WTC11 (cell line): ENCODE data around the gene YPEL4. TPM values are rescaled to one million over a fixed set of nuclear protein-coding genes. Genes with fewer than 3 reads are reported as not detected.
A peak's percentile ranks its signal among the peaks of the same experiment; 100 is the strongest.

ENCODE experiments used
- ATAC-seq: fragments of 200-7000 bp; cut with Tn5 transposase; 2 replicates; pipeline ENCODE4 v1.10.0; 2021; ENCODE audit warnings: mild to moderate bottlenecking, moderate library complexity
- CTCF ChIA-PET: fragments of 300-600 bp; sonication (Branson Sonifier 250); formaldehyde crosslinking; loops from one replicate; lab custom pipeline; 2021; ENCODE audit warnings: antibody characterized with exemption; lab: Charles Lee
- POLR2A ChIA-PET: fragments of 350-600 bp; sonication (Branson Sonifier 250); formaldehyde crosslinking; loops from one replicate; lab custom pipeline; 2021; ENCODE audit warnings: antibody characterized with exemption; lab: Charles Lee
- DNase-seq: peaks from one replicate; pipeline ENCODE4 v3.0.0; 2021; ENCODE audit warnings: low spot score
- H3K27ac Mint-ChIP-seq: 2 replicates; pipeline ENCODE4 v1.8.0; 2021; ENCODE audit warnings: mixed read lengths
- H3K27me3 Mint-ChIP-seq: 2 replicates; pipeline ENCODE4 v1.8.0; 2021; ENCODE audit warnings: low read depth, mild to moderate bottlenecking, moderate library complexity, mixed read lengths
- H3K36me3 Mint-ChIP-seq: 2 replicates; pipeline ENCODE4 v1.8.0; 2021; ENCODE audit warnings: mixed read lengths
- H3K4me1 Mint-ChIP-seq: 2 replicates; pipeline ENCODE4 v1.8.0; 2022; ENCODE audit warnings: mixed read lengths
- H3K4me3 Mint-ChIP-seq: 2 replicates; pipeline ENCODE4 v1.8.0; 2021; ENCODE audit warnings: mild to moderate bottlenecking, moderate library complexity, mixed read lengths
- H3K9me3 Mint-ChIP-seq: 2 replicates; pipeline ENCODE4 v1.8.0; 2021; ENCODE audit warnings: mixed read lengths
- FOXK1 ChIP-seq: sonication (generic); formaldehyde crosslinking; IDR thresholded peaks from 2 replicates; pipeline ENCODE4 v1.8.0; 2022; ENCODE audit warnings: mild to moderate bottlenecking, moderate library complexity, missing genetic modification reagents
- FOXP1 ChIP-seq: sonication (generic); formaldehyde crosslinking; IDR thresholded peaks from 2 replicates; pipeline ENCODE4 v1.8.0; 2022; ENCODE audit warnings: missing genetic modification reagents, mild to moderate bottlenecking, moderate library complexity, borderline replicate concordance
- GABPB1 ChIP-seq: sonication (generic); formaldehyde crosslinking; IDR thresholded peaks from 2 replicates; pipeline ENCODE4 v1.8.1; 2023; ENCODE audit warnings: mild to moderate bottlenecking, missing genetic modification reagents
- MYBL2 ChIP-seq: sonication (generic); formaldehyde crosslinking; IDR thresholded peaks from 2 replicates; pipeline ENCODE4 v1.8.1; 2023; ENCODE audit warnings: mild to moderate bottlenecking, moderate library complexity, missing genetic modification reagents
- NFE2L1 ChIP-seq: sonication (generic); formaldehyde crosslinking; IDR thresholded peaks from 2 replicates; pipeline ENCODE4 v1.8.1; 2023; ENCODE audit warnings: missing genetic modification reagents
- NR1H2 ChIP-seq: sonication (generic); formaldehyde crosslinking; IDR thresholded peaks from 2 replicates; pipeline ENCODE4 v1.9.0; 2021; ENCODE audit warnings: mild to moderate bottlenecking, moderate library complexity, missing genetic modification reagents
- PRRX2 ChIP-seq: fragments of 250-450 bp; sonication (Bioruptor Pico); IDR thresholded peaks from 2 replicates; pipeline ENCODE4 v1.8.0; 2021; ENCODE audit warnings: mild to moderate bottlenecking
- SMAD3 ChIP-seq: sonication (generic); formaldehyde crosslinking; IDR thresholded peaks from 2 replicates; pipeline ENCODE4 v1.8.0; 2022; ENCODE audit warnings: missing genetic modification reagents, mild to moderate bottlenecking, borderline replicate concordance
- SOX15 ChIP-seq: fragments of 250-450 bp; sonication (Bioruptor Pico); IDR thresholded peaks from 2 replicates; pipeline ENCODE4 v1.9.0; 2021; ENCODE audit warnings: mild to moderate bottlenecking
- SP1 ChIP-seq: sonication (generic); formaldehyde crosslinking; conservative IDR thresholded peaks from 2 replicates; pipeline ENCODE4 v1.8.1; 2022; ENCODE audit warnings: missing genetic modification reagents
- ZNF263 ChIP-seq: sonication (generic); formaldehyde crosslinking; IDR thresholded peaks from 2 replicates; pipeline ENCODE4 v1.8.1; 2022; ENCODE audit warnings: low read depth, mild to moderate bottlenecking, moderate library complexity, missing genetic modification reagents
- total RNA-seq: library from RNA; stranded (reverse); gene quantifications from 3 replicates; pipeline ENCODE4 v1.2.3, GENCODE V29; 2021
- TF ChIP-seq, protein P1 (sequence below): sonication (generic); formaldehyde crosslinking; IDR thresholded peaks from 2 replicates; pipeline ENCODE4 v1.8.0; 2023; ENCODE audit warnings: mild to moderate bottlenecking, missing genetic modification reagents
- TF ChIP-seq, protein P2 (sequence below): sonication (generic); formaldehyde crosslinking; IDR thresholded peaks from 2 replicates; pipeline ENCODE4 v1.8.1; 2023; ENCODE audit warnings: mild to moderate bottlenecking, missing genetic modification reagents, moderate library complexity
- TF ChIP-seq, protein P3 (sequence below): sonication (generic); formaldehyde crosslinking; IDR thresholded peaks from 2 replicates; pipeline ENCODE4 v1.8.0; 2023; ENCODE audit warnings: missing genetic modification reagents, mild to moderate bottlenecking, borderline replicate concordance
- TF ChIP-seq, protein P4 (sequence below): sonication (generic); formaldehyde crosslinking; IDR thresholded peaks from 2 replicates; pipeline ENCODE4 v1.8.1; 2023; ENCODE audit warnings: mild to moderate bottlenecking, missing genetic modification reagents
- TF ChIP-seq, protein P5 (sequence below): fragments of 200-600 bp; IDR thresholded peaks from 2 replicates; pipeline ENCODE4 v1.8.0; 2022; ENCODE audit warnings: antibody characterized with exemption

Gene YPEL4
- total RNA-seq, 1 experiment from 2014 or later: 0.15 TPM

DNA sequence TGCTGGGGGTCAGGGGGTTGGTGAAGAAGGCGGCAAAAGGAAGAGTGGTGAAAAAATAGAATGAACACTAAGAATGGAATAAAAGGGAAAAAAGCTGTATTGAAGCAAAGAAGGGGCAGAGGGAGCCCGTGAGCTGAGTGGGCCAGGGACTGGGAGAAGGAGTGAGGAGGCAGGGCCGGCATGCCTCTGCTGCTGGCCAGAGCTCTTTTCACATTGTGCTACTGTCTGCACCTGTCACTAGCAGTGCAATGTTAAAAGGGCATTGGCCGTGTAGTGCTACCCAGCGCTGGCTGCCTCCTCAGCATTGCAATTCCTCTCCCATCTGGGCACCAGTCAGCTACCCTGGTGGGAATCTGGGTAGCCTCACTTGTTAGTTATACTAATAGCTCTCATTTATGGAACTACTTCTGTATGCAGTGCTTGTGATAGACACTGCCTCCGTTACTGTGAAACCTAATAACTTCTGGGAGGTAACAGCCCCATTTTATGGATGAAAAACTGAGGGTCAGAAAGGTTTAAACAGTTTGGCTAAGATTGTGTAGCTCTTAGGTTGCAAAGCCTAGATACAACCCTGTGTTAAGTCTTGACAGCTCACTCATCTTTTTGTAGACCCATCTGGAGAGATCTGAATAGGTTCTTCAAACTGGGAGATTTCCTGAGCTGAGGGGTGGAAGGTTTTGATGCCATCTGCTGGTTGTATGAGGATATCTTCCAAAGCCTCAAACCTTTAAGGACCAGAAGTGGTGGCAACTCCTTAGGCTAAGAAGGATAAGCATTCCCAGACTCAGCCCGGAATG, 8.5 kb downstream of the YPEL4 start:
- peak; percentile 39 for DNase-seq
- peak overlapping the region; percentile 96 for H3K4me3 Mint-ChIP-seq
- no peak for ATAC-seq
- H3K27me3 Mint-ChIP-seq: no peaks in the 10 kb centered on the region; the same call in 1 of the 2 replicates
- H3K27ac Mint-ChIP-seq: peak overlapping the region; percentile 97
- peaks cover 78% of the 10 kb centered on the region for H3K4me1 Mint-ChIP-seq
- no peaks in the 10 kb centered on the region for H3K9me3 Mint-ChIP-seq
- ChIA-PET CTCF (interaction anchor here (0.7 to 7.6 kb wide), 29 partner anchors 11 to 296 kb away, joined by 3 to 363 read pairs (median 6); partner anchors contain the start of genes RTN4RL2, SERPING1, SLC43A1 and UBE2L6), POLR2A (interaction anchor here (0.6 to 6.6 kb wide), 7 partner anchors 8 to 100 kb away, joined by 3 to 115 read pairs (median 9); partner anchors contain the start of genes SELENOH, SERPING1, UBE2L6 and YPEL4)
- TF ChIP-seq, protein P1, sequence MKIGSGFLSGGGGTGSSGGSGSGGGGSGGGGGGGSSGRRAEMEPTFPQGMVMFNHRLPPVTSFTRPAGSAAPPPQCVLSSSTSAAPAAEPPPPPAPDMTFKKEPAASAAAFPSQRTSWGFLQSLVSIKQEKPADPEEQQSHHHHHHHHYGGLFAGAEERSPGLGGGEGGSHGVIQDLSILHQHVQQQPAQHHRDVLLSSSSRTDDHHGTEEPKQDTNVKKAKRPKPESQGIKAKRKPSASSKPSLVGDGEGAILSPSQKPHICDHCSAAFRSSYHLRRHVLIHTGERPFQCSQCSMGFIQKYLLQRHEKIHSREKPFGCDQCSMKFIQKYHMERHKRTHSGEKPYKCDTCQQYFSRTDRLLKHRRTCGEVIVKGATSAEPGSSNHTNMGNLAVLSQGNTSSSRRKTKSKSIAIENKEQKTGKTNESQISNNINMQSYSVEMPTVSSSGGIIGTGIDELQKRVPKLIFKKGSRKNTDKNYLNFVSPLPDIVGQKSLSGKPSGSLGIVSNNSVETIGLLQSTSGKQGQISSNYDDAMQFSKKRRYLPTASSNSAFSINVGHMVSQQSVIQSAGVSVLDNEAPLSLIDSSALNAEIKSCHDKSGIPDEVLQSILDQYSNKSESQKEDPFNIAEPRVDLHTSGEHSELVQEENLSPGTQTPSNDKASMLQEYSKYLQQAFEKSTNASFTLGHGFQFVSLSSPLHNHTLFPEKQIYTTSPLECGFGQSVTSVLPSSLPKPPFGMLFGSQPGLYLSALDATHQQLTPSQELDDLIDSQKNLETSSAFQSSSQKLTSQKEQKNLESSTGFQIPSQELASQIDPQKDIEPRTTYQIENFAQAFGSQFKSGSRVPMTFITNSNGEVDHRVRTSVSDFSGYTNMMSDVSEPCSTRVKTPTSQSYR: no peak
- TF ChIP-seq NFE2L1: no peak
- TF ChIP-seq MYBL2 (CRISPR knock-in tag): no peak
- TF ChIP-seq SMAD3 (CRISPR knock-in tag): no peak
- TF ChIP-seq FOXP1 (CRISPR knock-in tag): no peak
- TF ChIP-seq SP1 (CRISPR knock-in tag): no peak
- TF ChIP-seq, protein P2, sequence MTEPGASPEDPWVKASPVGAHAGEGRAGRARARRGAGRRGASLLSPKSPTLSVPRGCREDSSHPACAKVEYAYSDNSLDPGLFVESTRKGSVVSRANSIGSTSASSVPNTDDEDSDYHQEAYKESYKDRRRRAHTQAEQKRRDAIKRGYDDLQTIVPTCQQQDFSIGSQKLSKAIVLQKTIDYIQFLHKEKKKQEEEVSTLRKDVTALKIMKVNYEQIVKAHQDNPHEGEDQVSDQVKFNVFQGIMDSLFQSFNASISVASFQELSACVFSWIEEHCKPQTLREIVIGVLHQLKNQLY: no peak
- TF ChIP-seq, protein P3, sequence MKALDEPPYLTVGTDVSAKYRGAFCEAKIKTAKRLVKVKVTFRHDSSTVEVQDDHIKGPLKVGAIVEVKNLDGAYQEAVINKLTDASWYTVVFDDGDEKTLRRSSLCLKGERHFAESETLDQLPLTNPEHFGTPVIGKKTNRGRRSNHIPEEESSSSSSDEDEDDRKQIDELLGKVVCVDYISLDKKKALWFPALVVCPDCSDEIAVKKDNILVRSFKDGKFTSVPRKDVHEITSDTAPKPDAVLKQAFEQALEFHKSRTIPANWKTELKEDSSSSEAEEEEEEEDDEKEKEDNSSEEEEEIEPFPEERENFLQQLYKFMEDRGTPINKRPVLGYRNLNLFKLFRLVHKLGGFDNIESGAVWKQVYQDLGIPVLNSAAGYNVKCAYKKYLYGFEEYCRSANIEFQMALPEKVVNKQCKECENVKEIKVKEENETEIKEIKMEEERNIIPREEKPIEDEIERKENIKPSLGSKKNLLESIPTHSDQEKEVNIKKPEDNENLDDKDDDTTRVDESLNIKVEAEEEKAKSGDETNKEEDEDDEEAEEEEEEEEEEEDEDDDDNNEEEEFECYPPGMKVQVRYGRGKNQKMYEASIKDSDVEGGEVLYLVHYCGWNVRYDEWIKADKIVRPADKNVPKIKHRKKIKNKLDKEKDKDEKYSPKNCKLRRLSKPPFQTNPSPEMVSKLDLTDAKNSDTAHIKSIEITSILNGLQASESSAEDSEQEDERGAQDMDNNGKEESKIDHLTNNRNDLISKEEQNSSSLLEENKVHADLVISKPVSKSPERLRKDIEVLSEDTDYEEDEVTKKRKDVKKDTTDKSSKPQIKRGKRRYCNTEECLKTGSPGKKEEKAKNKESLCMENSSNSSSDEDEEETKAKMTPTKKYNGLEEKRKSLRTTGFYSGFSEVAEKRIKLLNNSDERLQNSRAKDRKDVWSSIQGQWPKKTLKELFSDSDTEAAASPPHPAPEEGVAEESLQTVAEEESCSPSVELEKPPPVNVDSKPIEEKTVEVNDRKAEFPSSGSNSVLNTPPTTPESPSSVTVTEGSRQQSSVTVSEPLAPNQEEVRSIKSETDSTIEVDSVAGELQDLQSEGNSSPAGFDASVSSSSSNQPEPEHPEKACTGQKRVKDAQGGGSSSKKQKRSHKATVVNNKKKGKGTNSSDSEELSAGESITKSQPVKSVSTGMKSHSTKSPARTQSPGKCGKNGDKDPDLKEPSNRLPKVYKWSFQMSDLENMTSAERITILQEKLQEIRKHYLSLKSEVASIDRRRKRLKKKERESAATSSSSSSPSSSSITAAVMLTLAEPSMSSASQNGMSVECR: no peak
- TF ChIP-seq GABPB1 (CRISPR knock-in tag): no peak
- TF ChIP-seq, protein P4, sequence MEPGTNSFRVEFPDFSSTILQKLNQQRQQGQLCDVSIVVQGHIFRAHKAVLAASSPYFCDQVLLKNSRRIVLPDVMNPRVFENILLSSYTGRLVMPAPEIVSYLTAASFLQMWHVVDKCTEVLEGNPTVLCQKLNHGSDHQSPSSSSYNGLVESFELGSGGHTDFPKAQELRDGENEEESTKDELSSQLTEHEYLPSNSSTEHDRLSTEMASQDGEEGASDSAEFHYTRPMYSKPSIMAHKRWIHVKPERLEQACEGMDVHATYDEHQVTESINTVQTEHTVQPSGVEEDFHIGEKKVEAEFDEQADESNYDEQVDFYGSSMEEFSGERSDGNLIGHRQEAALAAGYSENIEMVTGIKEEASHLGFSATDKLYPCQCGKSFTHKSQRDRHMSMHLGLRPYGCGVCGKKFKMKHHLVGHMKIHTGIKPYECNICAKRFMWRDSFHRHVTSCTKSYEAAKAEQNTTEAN (CRISPR knock-in tag): no peak
- TF ChIP-seq NR1H2: no peak
- TF ChIP-seq SOX15: no peak
- TF ChIP-seq PRRX2 (CRISPR knock-in tag): no peak
- TF ChIP-seq FOXK1 (CRISPR knock-in tag): no peak
- TF ChIP-seq, protein P5, sequence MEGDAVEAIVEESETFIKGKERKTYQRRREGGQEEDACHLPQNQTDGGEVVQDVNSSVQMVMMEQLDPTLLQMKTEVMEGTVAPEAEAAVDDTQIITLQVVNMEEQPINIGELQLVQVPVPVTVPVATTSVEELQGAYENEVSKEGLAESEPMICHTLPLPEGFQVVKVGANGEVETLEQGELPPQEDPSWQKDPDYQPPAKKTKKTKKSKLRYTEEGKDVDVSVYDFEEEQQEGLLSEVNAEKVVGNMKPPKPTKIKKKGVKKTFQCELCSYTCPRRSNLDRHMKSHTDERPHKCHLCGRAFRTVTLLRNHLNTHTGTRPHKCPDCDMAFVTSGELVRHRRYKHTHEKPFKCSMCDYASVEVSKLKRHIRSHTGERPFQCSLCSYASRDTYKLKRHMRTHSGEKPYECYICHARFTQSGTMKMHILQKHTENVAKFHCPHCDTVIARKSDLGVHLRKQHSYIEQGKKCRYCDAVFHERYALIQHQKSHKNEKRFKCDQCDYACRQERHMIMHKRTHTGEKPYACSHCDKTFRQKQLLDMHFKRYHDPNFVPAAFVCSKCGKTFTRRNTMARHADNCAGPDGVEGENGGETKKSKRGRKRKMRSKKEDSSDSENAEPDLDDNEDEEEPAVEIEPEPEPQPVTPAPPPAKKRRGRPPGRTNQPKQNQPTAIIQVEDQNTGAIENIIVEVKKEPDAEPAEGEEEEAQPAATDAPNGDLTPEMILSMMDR: no peak
- TF ChIP-seq ZNF263 (CRISPR knock-in tag): no peak
- peaks cover 39% of the 10 kb centered on the region for H3K36me3 Mint-ChIP-seq
